AG09309 (cell line): ENCODE data around the gene SPNS2.

Experiments used
- DNase-seq: peaks from one replicate; pipeline ENCODE4 v3.0.0-alpha.2; 2010; ENCODE audit warnings: low read depth
- H3K4me3 ChIP-seq: 2 replicates; pipeline ENCODE4 v1.5.1; 2011; ENCODE audit warnings: mild to moderate bottlenecking, low read depth, low read length, moderate library complexity; ENCODE audit not compliant: control insufficient read depth
- TF ChIP-seq, protein P1 (sequence below): IDR thresholded peaks from 2 replicates; pipeline ENCODE4 v1.5.1; 2011; ENCODE audit warnings: mild to moderate bottlenecking, low read depth, low read length, inconsistent platforms; ENCODE audit not compliant: insufficient read depth, control insufficient read depth; ENCODE audit errors: missing control alignments

SPNS2 gene

DNA sequence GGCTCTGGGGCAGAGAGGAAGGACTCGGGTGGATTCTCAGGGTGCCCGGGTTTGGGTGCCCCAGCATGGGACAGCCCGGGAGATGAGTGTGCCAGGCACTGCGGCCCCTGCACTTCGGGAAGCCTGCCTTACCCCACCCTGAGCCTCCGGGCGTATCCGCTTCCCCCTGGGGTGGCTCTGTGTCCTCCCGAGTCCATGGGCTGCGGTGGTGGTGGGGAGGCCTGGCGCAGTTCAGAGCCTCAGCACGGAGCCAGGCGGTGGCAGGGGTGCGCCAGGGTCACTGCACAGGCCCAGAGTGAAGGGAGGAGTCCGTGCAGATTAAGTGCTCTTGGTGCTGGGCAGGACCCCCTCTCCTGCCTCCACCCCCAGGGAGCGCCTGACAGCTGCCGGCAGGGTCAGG is 35.8 kb downstream of the SPNS2 start:
- H3K4me3 ChIP-seq: no peak overlapping the region
- no peak for DNase-seq
- TF ChIP-seq, protein P1, sequence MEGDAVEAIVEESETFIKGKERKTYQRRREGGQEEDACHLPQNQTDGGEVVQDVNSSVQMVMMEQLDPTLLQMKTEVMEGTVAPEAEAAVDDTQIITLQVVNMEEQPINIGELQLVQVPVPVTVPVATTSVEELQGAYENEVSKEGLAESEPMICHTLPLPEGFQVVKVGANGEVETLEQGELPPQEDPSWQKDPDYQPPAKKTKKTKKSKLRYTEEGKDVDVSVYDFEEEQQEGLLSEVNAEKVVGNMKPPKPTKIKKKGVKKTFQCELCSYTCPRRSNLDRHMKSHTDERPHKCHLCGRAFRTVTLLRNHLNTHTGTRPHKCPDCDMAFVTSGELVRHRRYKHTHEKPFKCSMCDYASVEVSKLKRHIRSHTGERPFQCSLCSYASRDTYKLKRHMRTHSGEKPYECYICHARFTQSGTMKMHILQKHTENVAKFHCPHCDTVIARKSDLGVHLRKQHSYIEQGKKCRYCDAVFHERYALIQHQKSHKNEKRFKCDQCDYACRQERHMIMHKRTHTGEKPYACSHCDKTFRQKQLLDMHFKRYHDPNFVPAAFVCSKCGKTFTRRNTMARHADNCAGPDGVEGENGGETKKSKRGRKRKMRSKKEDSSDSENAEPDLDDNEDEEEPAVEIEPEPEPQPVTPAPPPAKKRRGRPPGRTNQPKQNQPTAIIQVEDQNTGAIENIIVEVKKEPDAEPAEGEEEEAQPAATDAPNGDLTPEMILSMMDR: no peak

DNA sequence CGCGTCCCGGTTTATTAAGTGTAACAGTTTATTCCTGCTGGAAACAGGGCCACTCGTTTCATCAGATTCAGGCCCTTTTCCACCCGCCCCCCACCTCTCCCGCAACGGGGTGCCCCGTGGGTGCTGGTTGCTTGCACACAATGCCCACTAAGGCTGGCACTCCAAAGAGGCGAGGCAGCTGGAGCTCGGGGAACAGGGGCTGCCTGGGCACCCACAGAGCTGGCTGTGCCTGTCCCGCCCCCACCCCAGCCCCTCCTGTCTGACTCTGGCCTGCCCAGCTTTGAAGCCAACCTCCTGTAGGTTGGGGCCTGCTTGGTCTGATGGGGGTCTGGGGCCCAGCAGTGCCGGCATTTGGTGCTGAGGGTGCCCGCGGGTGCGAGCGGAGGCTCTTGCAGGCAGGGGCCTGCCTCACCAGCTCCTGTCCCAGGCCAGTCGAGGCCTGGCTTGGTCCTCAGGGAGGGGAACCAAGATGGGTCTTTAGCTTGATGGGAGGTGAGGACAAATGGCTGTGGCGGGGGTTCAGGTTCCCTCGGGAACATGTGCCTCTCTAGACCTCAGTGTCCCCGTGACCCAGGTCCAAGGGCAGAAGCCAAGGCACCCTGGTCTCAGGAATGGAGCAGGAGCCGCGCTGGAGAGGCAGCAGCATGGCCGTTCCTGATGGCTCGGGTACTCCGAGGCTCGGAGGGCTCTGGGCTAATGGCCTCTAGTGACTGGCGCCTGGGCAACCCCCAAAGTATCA is 36.4 kb downstream of the SPNS2 start:
- TF ChIP-seq, protein P1: no peak
- no peak overlapping the region for H3K4me3 ChIP-seq
- DNase-seq: no peak

DNA sequence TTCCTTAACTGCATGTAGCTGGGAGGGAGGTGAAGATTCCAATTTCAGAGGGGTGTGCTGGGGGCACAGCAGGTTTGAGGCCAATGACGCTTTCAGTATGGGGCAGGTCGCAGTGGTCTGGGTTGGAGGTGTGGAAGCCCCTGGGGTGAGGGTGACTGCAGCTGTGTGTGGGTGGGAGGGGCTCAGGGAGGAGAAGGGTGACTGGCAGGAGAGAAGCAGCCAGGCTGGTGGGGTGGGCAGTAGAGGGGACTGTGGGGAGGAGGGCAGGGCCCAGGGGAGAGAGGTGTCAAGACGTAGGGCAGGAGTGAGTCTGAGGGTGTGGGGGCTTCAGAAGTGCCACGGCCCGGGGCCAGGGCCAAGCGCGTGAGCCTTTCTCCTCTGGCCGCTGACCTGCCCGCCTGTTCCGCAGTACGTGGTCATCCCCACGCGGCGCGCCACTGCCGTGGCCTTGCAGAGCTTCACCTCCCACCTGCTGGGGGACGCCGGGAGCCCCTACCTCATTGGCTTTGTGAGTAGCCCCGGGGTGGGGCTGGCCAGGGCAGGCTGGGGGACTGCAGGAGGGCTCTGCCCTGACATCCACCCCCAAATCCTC is 37.1 kb downstream of the SPNS2 start:
- TF ChIP-seq, protein P1: no peak
- no peak overlapping the region for H3K4me3 ChIP-seq
- no peak for DNase-seq

DNA sequence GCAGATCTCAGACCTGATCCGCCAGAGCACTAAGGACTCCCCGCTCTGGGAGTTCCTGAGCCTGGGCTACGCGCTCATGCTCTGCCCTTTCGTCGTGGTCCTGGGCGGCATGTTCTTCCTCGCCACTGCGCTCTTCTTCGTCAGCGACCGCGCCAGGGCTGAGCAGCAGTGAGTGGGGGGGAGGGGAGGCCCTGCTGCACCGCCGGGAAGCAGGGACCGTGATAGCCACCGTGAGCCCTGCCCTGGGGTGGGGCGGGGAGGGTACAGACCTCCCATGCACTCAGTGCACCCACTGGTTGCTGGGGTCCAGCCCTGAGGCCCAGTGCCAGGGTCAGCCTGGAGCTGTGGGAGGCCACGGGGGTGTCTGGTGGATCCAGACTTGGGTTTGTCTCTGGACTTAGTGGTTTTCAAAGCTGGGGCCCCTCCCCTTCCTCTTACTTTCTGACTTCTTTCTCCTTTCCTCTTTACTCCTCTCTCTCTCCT is 37.6 kb downstream of the SPNS2 start:
- DNase-seq: no peak
- TF ChIP-seq, protein P1: no peak

DNA sequence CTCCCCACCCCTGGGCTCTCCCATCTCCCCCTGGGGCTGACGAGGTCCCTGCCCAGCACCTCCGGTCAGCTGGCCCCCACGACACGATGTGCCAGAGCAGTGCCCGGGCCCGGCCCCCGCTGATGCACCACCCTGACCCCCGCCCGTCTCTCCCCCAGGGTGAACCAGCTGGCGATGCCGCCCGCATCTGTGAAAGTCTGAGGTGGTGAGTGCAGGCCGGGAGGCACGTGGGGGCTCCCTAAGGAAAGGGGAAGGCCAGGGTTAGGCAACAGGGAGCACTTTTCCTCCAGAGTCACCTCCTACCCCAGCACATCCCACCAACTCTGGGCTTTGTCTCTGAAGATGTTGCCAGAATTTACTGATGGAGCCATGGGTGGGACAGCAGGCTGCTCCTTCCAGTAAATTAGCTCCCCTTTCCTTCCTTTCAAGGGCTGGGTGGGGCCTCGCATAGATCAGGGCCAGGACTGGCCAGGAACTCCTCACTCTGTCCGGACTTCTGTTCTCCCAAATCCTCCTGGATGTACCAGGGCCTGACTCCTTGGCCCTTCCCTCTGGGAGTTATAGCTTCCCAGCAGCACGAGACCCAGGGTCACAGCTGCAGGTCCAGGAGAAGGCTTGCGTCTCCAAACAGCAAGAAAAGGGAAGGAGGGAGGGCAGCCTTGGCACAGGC is 38.2 kb downstream of the SPNS2 start:
- no peak overlapping the region for H3K4me3 ChIP-seq
- DNase-seq: no peak
- TF ChIP-seq, protein P1: no peak

More for the DNA sequence above, 37.6 kb downstream of the SPNS2 start:
- no peak overlapping the region for H3K4me3 ChIP-seq

DNA sequence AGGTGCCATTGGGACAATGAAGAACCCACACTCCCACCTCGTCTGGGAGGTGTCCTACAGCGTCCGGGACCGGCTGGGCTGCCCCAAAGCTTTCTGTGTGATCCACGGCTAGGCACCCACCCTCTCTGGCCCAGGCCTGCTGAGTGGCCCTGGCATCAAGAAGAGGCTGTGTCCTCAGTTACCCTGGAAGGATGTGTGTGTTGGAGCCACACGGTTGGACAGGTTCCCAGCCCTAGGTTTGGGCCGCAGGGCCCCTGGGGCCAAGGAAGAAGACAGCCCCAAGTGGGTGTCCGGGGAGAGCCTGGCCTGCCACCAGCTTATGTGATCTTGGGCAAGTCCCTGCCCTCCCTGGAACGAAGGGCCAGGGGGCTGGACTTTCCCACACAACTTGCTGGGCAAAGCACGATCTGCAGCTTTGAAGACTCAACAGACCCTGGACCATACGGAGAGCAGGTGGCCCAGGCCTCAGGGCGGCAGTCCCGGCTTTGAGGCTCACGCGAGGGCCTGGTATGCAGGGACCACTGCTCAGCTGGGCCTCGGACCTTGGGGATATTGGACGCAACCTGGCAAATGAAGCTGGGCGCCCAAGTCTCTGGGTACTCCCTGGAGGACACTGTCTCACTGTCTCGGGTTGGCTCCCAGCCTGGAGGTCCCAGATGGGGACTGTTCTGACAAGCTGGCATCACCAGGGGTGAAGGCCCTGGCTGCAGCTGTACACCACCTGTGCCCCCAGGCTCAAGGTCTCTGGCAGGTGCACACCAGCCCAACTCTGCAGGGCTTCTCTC is 39.0 kb downstream of the SPNS2 start:
- TF ChIP-seq, protein P1: no peak

More for the DNA sequence above, 39.0 kb downstream of the SPNS2 start:
- H3K4me3 ChIP-seq: no peak overlapping the region
- no peak for DNase-seq
